ENCODE data around the gene PRADC1. TPM values are rescaled to one million over a fixed set of nuclear protein-coding genes. Genes with fewer than 3 reads are reported as not detected.

The PRADC1 gene
- total and polyA plus RNA-seq, 8 donors: 10.5 to 20.9 (median 14.6) TPM

DNA sequence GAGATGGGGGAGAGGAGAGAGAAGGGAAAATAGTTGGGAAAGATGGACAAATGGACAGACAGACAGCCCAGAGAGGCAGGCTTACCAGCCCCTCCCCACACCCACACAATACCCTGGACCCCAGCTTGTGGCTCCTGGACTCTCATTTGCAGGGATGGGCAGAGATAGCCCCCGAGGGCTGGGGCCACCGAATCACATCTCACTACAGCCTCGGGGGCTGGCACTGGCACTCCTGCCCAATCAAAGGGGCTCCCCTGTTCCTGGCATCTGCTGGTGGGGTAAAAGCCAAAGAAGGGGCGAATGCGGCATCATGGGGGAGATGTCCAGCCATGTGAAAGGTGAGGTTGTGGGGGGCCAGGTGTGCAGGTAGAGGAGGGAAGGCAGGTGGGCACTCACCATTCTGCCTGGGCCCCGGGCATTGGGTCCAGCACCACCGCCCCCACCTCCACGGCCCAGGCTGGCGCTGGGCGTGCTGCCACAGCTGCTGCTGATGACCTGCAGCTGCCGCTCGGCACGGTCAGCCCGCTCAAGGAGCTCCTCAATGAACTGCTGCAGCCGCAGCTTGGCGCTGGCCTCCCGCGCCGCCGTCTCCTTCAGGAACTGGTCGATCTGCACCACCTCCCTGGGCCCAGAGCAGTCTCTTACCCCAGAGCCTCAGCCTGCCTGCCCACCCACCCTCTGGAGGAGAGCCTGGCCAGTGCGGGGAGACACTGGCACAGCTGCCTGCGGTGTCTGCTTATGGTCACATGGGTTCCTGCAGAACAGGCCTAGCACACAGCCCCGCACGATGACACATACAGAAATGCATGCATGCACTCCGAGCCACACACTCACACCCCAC is 33.2 kb upstream of the PRADC1 start:
- WGBS, 2 donors: 90 to 95% methylated on average over 26 of the region's 26 CpGs
- Histone ChIP-seq H3K36me3 (no peaks in the 10 kb centered on the region), H3K27me3 (no peaks in the 10 kb centered on the region), H3K9me3 (no peaks in the 10 kb centered on the region), H3K4me3 (no peak overlapping the region), H3K27ac (no peak overlapping the region), H3K4me1 (peaks cover 0 to 2% (median 0%) of the 10 kb centered on the region in 3 donors)
- ATAC-seq (no peak), FAIRE-seq (no peak), DNase-seq (peak in 1 of 6 donors; percentile 62)
- intact Hi-C loops (cut with DNase I): no loop called here
- TF ChIP-seq, protein P1, sequence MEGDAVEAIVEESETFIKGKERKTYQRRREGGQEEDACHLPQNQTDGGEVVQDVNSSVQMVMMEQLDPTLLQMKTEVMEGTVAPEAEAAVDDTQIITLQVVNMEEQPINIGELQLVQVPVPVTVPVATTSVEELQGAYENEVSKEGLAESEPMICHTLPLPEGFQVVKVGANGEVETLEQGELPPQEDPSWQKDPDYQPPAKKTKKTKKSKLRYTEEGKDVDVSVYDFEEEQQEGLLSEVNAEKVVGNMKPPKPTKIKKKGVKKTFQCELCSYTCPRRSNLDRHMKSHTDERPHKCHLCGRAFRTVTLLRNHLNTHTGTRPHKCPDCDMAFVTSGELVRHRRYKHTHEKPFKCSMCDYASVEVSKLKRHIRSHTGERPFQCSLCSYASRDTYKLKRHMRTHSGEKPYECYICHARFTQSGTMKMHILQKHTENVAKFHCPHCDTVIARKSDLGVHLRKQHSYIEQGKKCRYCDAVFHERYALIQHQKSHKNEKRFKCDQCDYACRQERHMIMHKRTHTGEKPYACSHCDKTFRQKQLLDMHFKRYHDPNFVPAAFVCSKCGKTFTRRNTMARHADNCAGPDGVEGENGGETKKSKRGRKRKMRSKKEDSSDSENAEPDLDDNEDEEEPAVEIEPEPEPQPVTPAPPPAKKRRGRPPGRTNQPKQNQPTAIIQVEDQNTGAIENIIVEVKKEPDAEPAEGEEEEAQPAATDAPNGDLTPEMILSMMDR (IDR thresholded peaks at IDR 0.05): no peak

DNA sequence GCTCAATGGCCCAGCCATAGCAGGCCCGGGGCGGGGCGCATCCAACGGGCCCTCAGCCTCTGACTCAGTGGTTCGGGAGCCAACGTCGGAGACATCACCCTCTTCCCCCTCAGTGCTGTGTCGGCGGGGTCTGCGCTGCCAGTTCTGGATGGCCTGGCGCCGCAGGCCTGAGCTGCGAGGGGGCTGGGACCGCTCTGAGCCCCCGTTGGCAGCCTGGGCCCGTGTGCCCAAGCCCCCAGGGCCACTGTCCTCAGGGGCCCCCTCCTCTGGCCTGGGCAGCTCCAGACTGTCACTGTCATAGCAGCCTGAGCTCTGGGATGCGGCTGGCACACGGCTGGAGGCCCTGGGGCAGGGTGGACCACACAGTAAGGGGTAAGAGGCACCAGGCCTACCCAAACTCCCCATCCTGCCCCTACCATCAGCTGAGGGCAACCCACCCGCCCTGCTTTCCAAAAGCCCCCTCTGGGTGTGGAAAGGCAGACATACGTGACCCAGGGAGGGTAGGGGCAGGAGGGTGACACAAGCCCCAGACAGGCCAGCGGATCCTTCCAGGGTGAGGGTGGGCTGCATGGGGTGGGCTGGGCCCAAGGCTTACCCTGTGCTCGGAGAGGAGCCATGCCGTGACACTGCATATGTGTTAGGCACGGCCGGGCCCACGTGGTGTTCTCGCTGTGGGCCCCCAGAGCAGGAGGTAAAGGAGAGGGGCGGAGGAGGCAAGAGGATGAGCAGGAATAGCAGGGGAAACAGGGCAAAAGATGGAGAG is 32.4 kb upstream of the PRADC1 start:
- TF ChIP-seq, protein P1 (IDR thresholded peaks at IDR 0.05): no peak
- H3K36me3 ChIP-seq: no peaks in the 10 kb centered on the region
- FAIRE-seq (no peak), DNase-seq (peak in 1 of 6 donors; percentile 67), ATAC-seq (no peak)
- intact Hi-C loops (cut with DNase I): no loop called here
- no peak overlapping the region for H3K27ac ChIP-seq
- no peak overlapping the region for H3K4me3 ChIP-seq
- H3K27me3 ChIP-seq: no peaks in the 10 kb centered on the region
- peaks cover 0 to 2% (median 0%) of the 10 kb centered on the region in 3 donors for H3K4me1 ChIP-seq
- 90 to 92% methylated on average over 28 of the region's 28 CpGs for WGBS, 2 donors
- no peaks in the 10 kb centered on the region for H3K9me3 ChIP-seq

DNA sequence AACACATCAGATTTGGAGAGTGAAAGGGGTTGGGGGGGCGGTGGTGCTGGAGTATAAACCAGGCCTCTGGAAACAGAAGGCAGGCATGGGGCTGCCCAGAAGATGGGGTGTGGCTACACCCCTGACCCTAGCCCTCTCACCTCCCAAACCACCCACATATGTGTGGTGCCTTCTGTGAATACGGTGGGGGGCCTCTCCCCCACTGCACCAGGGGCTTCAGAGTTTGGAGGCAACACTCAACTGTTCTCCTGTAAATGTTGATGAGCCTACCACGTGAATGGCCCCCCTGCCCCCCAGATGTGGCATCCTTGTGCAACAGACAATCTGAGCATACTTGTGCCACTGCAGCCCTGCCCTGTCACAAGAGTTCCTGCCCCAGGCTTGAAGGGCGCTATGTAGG is 31.7 kb upstream of the PRADC1 start:
- Histone ChIP-seq H3K4me3 (no peak overlapping the region), H3K4me1 (peaks cover 0 to 2% (median 0%) of the 10 kb centered on the region in 3 donors), H3K36me3 (no peaks in the 10 kb centered on the region), H3K27ac (no peak overlapping the region), H3K9me3 (no peaks in the 10 kb centered on the region), H3K27me3 (no peaks in the 10 kb centered on the region)
- DNase-seq (no peak), ATAC-seq (no peak), FAIRE-seq (no peak)
- intact Hi-C loops (cut with DNase I): no loop called here
- TF ChIP-seq, protein P1 (IDR thresholded peaks at IDR 0.05): no peak
- WGBS, 2 donors: 87 to 88% methylated on average over 4 of the region's 4 CpGs

DNA sequence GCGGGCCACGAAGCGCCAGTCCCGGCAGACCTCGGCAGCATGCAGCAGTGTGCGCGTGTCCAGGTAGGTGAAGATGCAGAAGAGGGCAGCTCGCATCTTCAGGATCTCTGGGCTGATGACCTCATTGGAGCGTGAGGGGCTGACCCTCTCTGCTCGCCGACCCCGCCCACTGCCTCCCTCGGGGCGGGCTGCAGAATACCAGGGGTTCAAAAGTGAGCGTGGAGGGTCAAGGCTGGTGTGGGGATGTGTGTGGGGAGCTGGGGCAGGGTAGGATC is 31.2 kb upstream of the PRADC1 start:
- intact Hi-C loops (cut with DNase I): no loop called here
- DNase-seq (peak in 1 of 6 donors; percentile 44), FAIRE-seq (no peak), ATAC-seq (no peak)
- no peaks in the 10 kb centered on the region for H3K9me3 ChIP-seq
- H3K4me1 ChIP-seq: peaks cover 0 to 2% (median 0%) of the 10 kb centered on the region in 3 donors
- H3K36me3 ChIP-seq: no peaks in the 10 kb centered on the region
- WGBS, 2 donors: 91 to 95% methylated on average over 15 of the region's 15 CpGs
- H3K4me3 ChIP-seq: no peak overlapping the region
- TF ChIP-seq, protein P1 (IDR thresholded peaks at IDR 0.05): no peak
- H3K27me3 ChIP-seq: no peaks in the 10 kb centered on the region
- no peak overlapping the region for H3K27ac ChIP-seq

Measured in pancreas (tissue), 10 donors.